ENCODE measurements around the gene ENG. TPM values are rescaled to one million over a fixed set of nuclear protein-coding genes. Genes with fewer than 3 reads are reported as not detected.
A peak's percentile ranks its signal among the peaks of the same experiment; 100 is the strongest.

Gene ENG
- total RNA-seq, 1 donor from 2014 or later: 130 TPM

- no peaks in the 10 kb centered on the region for H3K27me3 ChIP-seq
- intact Hi-C loops (cut with DNase I): no loop called here
- H3K4me3 ChIP-seq: peak overlapping the region; percentile 46 to 59
- no peak for DNase-seq (ENCODE audit: extremely low spot score in 2 of 2)
- peak overlapping the region; percentile 50 for H3K27ac ChIP-seq
- peaks cover 29% of the 10 kb centered on the region for H3K4me1 ChIP-seq
- TF ChIP-seq POLR2AphosphoS5 (IDR thresholded peaks at IDR 0.05; ENCODE audit: insufficient read depth in 1 of 2, low read depth in 1 of 2) (no peak), POLR2A (IDR thresholded peaks at IDR 0.05) (no peak), CTCF (IDR thresholded peaks at IDR 0.05) (no peak)
- H3K36me3 ChIP-seq: no peaks in the 10 kb centered on the region
- no peaks in the 10 kb centered on the region for H3K9me3 ChIP-seq
Observed at GRCh38 chr9:127770583-127770904, 83.9 kb downstream of the ENG start.

- TF ChIP-seq POLR2A (IDR thresholded peaks at IDR 0.05) (no peak), CTCF (IDR thresholded peaks at IDR 0.05) (no peak), POLR2AphosphoS5 (IDR thresholded peaks at IDR 0.05; ENCODE audit: insufficient read depth in 1 of 2, low read depth in 1 of 2) (no peak)
- H3K27ac ChIP-seq: peak overlapping the region; percentile 50
- peak overlapping the region; percentile 46 to 59 for H3K4me3 ChIP-seq
- intact Hi-C loops (cut with DNase I): no loop called here
- no peaks in the 10 kb centered on the region for H3K9me3 ChIP-seq
- H3K36me3 ChIP-seq: no peaks in the 10 kb centered on the region
- DNase-seq (ENCODE audit: extremely low spot score in 2 of 2): no peak
- peaks cover 29% of the 10 kb centered on the region for H3K4me1 ChIP-seq
- no peaks in the 10 kb centered on the region for H3K27me3 ChIP-seq
Observed at GRCh38 chr9:127769929-127770582, 84.4 kb downstream of the ENG start.

GRCh38 chr9:127769101-127769500 lies 85.4 kb downstream of the ENG start:
- Histone ChIP-seq H3K27ac (peak overlapping the region; percentile 50), H3K9me3 (no peaks in the 10 kb centered on the region), H3K27me3 (no peaks in the 10 kb centered on the region), H3K4me1 (peaks cover 29% of the 10 kb centered on the region), H3K36me3 (no peaks in the 10 kb centered on the region), H3K4me3 (no peak overlapping the region)
- intact Hi-C loops (cut with DNase I): no loop called here
- DNase-seq (ENCODE audit: extremely low spot score in 2 of 2): no peak
- TF ChIP-seq POLR2A (IDR thresholded peaks at IDR 0.05) (no peak), POLR2AphosphoS5 (IDR thresholded peaks at IDR 0.05; ENCODE audit: insufficient read depth in 1 of 2, low read depth in 1 of 2) (no peak), CTCF (IDR thresholded peaks at IDR 0.05) (no peak)

- Histone ChIP-seq H3K4me1 (peaks cover 29% of the 10 kb centered on the region), H3K36me3 (no peaks in the 10 kb centered on the region), H3K4me3 (no peak overlapping the region), H3K27me3 (no peaks in the 10 kb centered on the region), H3K27ac (peak overlapping the region; percentile 46), H3K9me3 (no peaks in the 10 kb centered on the region)
- no peak for DNase-seq (ENCODE audit: extremely low spot score in 2 of 2)
- TF ChIP-seq CTCF (IDR thresholded peaks at IDR 0.05): no peak
- TF ChIP-seq POLR2A (IDR thresholded peaks at IDR 0.05): no peak
- no peak for TF ChIP-seq POLR2AphosphoS5 (IDR thresholded peaks at IDR 0.05; ENCODE audit: insufficient read depth in 1 of 2, low read depth in 1 of 2)
- intact Hi-C loops (cut with DNase I): no loop called here
Observed at GRCh38 chr9:127768698-127769097, 85.8 kb downstream of the ENG start.

- no peak for DNase-seq (ENCODE audit: extremely low spot score in 2 of 2)
- no peaks in the 10 kb centered on the region for H3K36me3 ChIP-seq
- intact Hi-C loops (cut with DNase I): no loop called here
- H3K27me3 ChIP-seq: no peaks in the 10 kb centered on the region
- H3K27ac ChIP-seq: peak overlapping the region; percentile 46
- peaks cover 29% of the 10 kb centered on the region for H3K4me1 ChIP-seq
- H3K4me3 ChIP-seq: peak overlapping the region in 1 of 2 donors; percentile 8
- H3K9me3 ChIP-seq: no peaks in the 10 kb centered on the region
- TF ChIP-seq POLR2A (IDR thresholded peaks at IDR 0.05) (no peak), CTCF (IDR thresholded peaks at IDR 0.05) (no peak)
Observed at GRCh38 chr9:127767909-127768331, 86.5 kb downstream of the ENG start.
